Endothelial cell of umbilical vein (primary cell): ENCODE results near the gene RGPD3.
"Not testable (repeated sequence)": the region's sequence is repeated elsewhere in the genome, so short reads cannot be mapped to it uniquely, and the experiment has no call there.

ENCODE experiments used
- CTCF ChIP-seq, 2 donors: IDR thresholded peaks; 1 replicate in 1 of 2; 2 replicates in 1 of 2; pipeline ENCODE4 v1.5.1; 2011; ENCODE audit warnings: low read length in 2 of 2, mild to moderate bottlenecking in 2 of 2, moderate library complexity in 2 of 2, control low read depth in 1 of 2, inconsistent platforms in 1 of 2, low read depth in 1 of 2; ENCODE audit not compliant: insufficient read depth in 1 of 2; ENCODE audit errors: extremely low read depth in 1 of 2
- EZH2 ChIP-seq: IDR thresholded peaks from 2 replicates; pipeline ENCODE4 v1.6.1; 2012; ENCODE audit warnings: borderline replicate concordance, low read depth, mild to moderate bottlenecking, moderate library complexity, low read length, inconsistent platforms; ENCODE audit not compliant: severe bottlenecking
- GATA2 ChIP-seq: IDR thresholded peaks from 2 replicates; pipeline ENCODE4 v1.7.0; 2011; ENCODE audit warnings: low read depth, mild to moderate bottlenecking, moderate library complexity, mixed read lengths, low read length; ENCODE audit not compliant: insufficient read length, insufficient read depth
- JUN ChIP-seq: IDR thresholded peaks from 2 replicates; pipeline ENCODE4 v1.6.1; 2011; ENCODE audit warnings: borderline replicate concordance, low read depth; ENCODE audit not compliant: insufficient read length, insufficient read depth
- MYC ChIP-seq: IDR thresholded peaks from one replicate; pipeline ENCODE4 v1.6.1; 2011; ENCODE audit warnings: mild to moderate bottlenecking, low read depth, low read length
- POLR2A ChIP-seq: IDR thresholded peaks from 2 replicates; pipeline ENCODE4 v1.6.1; 2012; ENCODE audit warnings: low read depth, mild to moderate bottlenecking, control low read depth, low read length
- POLR2AphosphoS5 ChIP-seq: IDR thresholded peaks from 2 replicates; pipeline ENCODE4 v1.6.1; 2012; ENCODE audit warnings: low read depth, mild to moderate bottlenecking, control low read depth, low read length, moderate library complexity; ENCODE audit not compliant: insufficient read depth
- TF ChIP-seq, protein P1 (sequence below): IDR thresholded peaks from 2 replicates; pipeline ENCODE4 v1.6.1; 2011; ENCODE audit not compliant: insufficient read depth, insufficient read length

DNA sequence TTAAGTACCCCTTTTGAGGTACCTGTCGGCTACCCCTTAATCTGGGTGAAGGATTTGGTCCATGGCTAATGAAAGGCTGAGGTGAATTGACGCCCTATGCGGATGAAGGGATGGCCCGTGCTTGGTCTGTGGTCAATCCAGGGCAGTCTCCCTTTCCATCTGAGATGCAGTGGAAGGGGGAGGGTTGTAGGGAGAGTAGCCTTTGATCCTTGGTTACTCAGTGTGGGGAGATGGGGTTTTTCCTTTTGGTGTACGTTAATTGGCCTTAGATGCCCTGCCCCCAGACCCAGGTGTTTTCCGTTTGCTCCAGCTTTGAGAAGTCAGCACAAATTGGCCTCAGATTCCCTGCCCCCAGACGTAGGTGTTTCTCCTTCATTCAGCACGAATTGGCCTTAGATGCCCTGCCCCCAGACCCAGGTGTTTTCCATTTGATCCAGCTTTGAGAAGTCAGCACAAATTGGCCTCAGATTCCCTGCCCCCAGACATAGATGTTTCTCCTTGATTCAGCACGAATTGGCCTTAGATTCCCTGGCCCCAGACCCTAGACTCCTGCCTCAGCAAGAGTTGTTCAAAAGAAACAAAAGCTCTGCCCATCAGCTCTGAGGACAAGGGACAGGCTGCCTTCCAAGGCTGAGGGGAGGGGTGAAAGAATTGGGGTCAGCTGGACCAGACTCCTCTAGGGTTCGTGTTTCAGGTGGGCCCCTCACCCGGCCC lies 40.6 kb upstream of the RGPD3 start:
- TF ChIP-seq POLR2A; CTCF (IDR thresholded peaks at IDR 0.05; ENCODE audit: extremely low read depth in 1 of 2, insufficient read depth in 1 of 2, low read depth in 1 of 2, low read length in 2 of 2); MYC; POLR2AphosphoS5; JUN; GATA2; EZH2: not testable (repeated sequence)
- TF ChIP-seq, protein P1, sequence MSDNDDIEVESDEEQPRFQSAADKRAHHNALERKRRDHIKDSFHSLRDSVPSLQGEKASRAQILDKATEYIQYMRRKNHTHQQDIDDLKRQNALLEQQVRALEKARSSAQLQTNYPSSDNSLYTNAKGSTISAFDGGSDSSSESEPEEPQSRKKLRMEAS, result not testable (repeated sequence)
